GF-D8 (cell line): ENCODE results near the gene FAM76A.
A peak's percentile ranks its signal among the peaks of the same experiment; 100 is the strongest.
"Not testable (repeated sequence)": the region's sequence is repeated elsewhere in the genome, so short reads cannot be mapped to it uniquely, and the experiment has no call there.

Experiments
- DNase-seq: peaks from one replicate; lab custom pipeline; 2025; lab: John Stamatoyannopoulos, UW

The FAM76A gene

GRCh38 chr1:27724961-27725373 lies 794 bp upstream of the FAM76A start:
- DNase-seq: peak; percentile 60

DNA sequence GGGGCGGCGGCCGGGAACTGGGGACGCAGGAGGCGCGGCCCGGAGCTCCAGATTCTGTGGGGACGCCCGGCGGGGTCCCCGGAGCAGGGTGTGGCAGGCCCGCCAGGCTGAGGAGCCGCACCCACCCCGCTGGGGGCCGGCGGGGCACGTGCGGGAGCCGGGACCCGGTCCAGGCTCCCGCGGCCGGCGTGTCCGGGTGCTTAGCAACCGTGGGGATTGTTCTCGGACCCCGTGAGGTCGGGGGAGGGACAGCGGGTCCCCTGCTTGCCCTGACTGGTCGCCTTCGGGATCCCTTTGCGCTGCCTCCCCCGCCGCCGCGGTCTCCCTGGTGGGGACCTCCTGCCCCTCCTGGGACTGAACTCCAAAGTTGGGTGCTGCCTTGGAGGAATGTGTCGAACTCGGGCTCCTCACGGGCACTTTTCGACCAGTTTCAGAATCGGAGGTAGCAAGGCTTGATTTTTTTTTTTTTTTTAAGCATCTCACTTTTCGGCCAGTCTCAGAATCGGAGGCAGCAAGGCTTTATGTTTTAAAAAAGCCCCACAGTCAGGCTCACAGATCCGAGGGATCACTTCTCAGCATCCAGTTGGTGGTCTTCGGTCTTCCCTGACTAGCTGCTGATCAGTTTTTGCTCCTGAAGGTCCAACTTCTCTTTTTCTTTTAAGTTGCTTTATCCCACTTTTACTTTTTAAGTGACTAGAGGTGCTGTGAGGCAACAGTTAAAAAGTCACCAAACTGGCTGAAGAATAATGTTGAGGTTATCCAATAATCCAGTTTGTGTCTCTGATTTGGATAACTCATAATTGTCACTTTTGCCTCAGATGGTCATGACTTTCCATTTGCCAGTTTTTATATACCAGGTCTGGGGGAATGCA lies 648 bp downstream of the FAM76A start:
- DNase-seq: no peak

GRCh38 chr1:27727126-27727525 lies 1.4 kb downstream of the FAM76A start:
- no peak for DNase-seq

GRCh38 chr1:27736252-27736651 lies 10.5 kb downstream of the FAM76A start:
- no peak for DNase-seq

GRCh38 chr1:27741121-27741520 lies 15.4 kb downstream of the FAM76A start:
- DNase-seq: no peak

- no peak for DNase-seq
These were observed 18.8 kb downstream of the FAM76A start for GRCh38 chr1:27744556-27744955.

DNA sequence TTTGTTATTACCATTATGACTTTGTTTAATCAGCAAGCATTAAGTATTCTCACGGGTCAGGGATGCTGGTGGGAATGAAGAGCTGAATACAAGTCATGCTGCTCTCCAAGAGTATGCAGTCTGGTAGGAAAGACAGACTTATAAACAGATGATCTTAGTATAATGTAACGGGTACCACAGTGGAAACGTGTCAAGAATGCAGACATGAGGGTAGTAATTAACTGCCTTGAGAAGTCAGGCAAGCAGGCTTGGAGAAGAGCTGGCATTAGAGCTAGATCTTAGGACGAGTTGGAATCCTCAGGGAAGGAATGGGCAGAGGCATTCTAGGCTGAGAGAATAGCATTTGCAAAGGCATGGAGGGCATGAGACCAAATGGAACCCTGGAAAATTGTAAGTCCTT lies 19.7 kb downstream of the FAM76A start:
- no peak for DNase-seq

DNA sequence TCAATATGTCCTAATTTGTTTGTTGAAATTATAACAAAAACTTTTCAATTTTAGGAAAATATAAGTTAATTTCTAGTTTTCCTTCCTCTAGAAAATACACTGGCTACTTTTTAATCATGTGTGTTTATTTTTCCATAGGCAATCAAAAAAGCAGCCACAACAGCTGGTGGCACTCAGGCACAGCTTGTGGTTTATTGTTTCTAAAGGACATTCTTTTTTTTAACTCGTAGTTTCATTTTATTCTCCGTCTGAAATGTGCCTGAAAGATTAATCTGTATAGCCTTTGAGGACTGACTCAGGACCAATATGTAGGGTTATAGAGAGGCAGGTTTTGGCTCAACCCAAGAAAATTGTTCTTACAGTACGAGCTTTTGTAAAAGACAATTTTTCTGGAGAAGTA lies 26.6 kb downstream of the FAM76A start:
- DNase-seq: no peak

GRCh38 chr1:27755286-27755685 lies 29.5 kb downstream of the FAM76A start:
- no peak for DNase-seq

DNA sequence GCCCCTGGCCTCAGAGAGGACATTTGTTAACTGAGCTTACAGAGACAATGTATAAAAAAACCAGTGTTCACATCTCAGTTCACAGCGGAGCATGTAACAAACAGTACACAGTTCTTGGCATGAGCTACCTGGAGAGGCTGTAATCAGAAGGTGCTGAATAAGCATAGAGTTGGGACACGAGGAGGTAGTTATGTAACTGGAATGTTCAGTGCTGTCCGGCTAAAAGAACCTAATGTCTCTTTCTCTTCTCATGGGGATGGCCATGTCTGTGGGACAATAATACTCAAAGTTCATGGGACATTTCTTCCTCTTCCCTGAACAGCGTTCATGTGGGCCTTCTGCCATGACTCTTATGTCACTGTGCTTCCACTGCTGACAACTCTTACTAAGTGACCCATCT lies 30.1 kb downstream of the FAM76A start:
- DNase-seq: no peak

DNA sequence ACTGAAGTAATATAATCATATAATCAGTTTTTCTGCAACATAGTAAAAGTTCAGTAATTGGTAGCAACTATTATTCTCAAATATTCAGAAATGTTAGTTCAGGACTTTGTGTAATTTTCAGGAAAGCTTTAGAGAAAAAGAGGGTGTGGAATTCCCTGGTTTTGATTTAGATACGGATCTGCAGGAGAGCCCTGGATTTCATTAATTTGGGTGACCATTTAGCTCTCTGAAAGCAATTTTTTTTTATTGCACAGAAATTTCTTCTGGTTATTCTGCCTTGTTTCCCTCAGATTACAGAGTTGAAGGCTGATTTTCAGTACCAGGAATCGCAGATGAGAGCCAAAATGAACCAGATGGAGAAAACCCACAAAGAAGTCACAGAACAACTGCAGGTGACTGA lies 33.5 kb downstream of the FAM76A start:
- DNase-seq: no peak

DNA sequence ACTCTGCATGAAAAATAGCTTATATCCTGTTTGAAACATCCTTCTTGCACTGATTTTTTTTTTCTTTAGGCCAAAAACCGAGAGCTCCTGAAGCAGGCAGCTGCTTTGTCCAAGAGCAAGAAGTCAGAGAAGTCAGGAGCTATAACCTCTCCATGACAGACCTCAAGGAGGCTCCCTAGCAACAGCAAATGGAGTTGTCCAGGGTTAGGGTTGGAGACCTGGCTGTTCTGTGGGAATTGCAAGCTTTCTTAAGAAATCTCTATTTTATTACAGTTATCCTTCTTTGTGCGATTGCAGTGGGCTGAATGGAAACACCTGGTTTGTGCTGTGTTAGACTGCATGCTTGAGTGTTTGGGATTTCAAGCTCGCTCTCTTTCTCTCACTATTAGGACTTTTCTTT lies 34.7 kb downstream of the FAM76A start:
- DNase-seq: no peak

- DNase-seq: no peak
These were observed 36.3 kb downstream of the FAM76A start for GRCh38 chr1:27762033-27762432.

- no peak for DNase-seq
These were observed 37.6 kb downstream of the FAM76A start for GRCh38 chr1:27763358-27763757.

DNA sequence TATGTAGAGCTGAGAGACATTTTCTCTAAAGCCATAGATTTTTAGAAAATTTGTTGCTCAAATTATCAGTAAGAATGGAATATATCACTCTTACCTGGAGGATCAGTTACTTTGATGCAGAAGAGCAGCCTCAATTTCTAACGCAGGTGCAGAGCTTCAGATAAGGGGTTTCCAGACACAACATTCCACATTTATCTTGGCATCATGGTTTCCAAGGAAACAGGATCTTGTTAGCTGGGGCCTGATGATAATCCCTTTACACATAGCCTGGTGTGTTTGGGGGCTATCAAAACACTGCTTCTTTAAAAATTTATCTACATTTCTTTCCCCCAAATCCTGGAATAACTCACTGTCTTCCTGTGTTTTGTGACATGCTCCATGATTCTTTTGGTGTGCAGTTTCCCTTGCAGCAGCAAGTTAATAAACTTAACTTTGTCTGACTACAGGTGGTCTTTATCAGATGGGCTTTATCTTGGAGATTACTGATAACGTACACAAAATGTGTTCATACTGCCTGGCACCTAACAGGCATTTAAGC lies 44.6 kb downstream of the FAM76A start:
- no peak for DNase-seq

- DNase-seq: no peak
These were observed 46.5 kb downstream of the FAM76A start for GRCh38 chr1:27772036-27772931.

DNA sequence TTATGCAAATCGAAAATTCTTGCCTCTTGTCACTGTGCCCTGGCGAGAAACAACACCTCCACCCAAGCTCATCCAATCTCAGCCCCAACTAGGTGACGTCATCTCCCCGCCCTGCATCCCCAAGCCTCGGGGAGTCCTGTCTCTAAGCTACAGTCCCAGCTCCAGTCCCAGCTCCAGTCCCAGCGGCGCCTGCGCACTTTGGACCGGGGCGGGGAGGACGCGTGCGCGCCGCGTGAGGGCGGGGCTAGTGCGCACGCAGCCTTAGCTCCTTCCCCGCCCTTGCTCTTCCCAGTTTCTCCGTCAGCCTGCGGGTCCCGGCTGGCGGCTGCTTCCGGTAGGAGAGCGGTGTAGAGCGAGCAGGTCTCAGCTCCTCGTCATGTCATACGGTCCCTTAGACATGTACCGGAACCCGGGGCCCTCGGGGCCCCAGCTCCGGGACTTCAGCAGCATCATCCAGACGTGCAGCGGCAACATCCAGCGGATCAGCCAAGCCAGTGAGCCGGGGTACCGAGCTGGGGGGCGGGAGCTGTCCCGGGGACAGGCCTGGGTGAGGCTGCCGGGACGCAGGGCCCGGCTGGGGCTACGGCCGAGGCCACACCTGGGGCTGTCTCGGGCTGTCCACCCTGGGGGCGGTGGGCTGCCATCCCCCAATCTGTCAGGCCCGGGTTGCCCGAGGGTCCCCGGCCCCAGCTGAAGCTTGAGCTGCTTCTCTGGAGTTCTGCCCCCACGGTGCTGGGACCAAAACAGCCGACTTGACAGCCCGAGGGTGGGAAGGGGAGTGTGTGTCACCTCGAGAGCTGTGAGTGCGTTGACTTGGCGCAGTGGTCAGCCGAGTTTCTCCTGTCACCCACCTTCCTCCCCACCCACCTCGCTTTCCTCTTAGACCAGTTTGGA lies 47.4 kb downstream of the FAM76A start, which contains the start of gene STX12:
Gene STX12, plus strand, starts transcription at position 288 of the 894 bp plus-strand sequence. Its CDS starts 89 bp downstream, at position 377.
- peak; percentile 86 for DNase-seq

GRCh38 chr1:27773826-27774445 lies 48.2 kb downstream of the FAM76A start:
- DNase-seq: peak; percentile 13

- no peak for DNase-seq
These were observed 48.9 kb downstream of the FAM76A start for GRCh38 chr1:27774654-27775053.

DNA sequence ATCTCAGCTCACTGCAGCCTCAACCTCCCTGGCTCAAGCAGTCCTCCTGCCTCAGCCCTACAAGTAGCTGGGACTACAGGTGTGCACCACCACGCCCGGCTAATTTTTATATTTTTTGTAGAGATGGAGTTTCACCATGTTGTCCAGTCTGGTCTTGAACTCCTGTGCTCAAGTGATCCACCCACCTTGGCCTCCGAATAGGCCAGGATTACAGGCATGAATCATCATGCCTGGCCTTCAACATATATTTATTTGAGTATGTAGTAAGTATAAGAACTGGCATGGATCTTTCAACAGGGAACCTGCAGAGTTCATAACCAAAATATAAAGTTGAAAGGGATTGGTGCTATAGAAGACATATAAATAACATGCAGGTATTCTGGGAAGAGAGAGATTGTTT lies 49.6 kb downstream of the FAM76A start:
- DNase-seq: not testable (repeated sequence)

DNA sequence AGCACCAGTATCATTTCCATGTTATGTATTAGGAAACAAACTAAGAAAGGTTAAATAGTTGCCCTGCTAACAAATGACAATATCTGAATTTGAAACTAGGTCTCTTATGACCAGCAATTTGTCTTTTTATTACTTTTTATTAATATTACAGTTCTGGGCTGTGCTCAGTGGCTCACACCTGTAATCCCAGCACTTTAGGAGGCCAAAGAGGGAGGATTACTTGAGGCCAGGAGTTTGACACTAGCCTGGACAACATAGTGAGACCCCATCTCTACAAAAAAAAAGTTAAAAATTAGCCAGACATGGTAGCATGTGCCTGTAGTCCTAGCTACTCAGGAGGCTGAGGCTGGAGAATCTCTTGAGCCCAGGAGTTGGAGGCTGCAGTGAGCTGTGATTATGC lies 50.5 kb downstream of the FAM76A start:
- DNase-seq: not testable (repeated sequence)
